Suppressor macrophage treated with lipopolysaccharide for 1 hour (primary cell): ENCODE data around the gene LRFN4.

Experiments used
- DNase-seq, 3 donors: peaks; one replicate each; pipeline ENCODE4 v3.0.0-alpha.2; 2020 to 2022

LRFN4 gene

DNA sequence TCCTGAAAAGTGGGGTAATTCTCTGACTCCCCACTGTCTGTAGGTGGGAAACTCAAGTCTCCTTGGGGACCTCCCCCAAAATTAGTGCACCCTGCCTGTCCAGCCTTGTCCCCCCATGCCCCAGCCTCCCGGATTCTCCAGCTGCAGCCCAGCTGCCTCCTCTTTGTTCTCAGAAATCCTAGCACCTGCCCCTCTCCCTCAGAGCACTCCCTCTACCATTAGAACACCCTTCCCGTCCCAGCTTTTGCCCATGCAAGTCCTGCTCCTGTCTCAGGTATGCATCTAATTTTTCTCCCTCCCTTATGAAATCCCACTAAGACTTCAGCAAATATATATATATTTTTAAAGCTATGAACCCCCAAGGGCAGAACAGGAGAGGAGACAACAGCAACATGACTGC lies 37.3 kb downstream of the LRFN4 start:
- no peak for DNase-seq

DNA sequence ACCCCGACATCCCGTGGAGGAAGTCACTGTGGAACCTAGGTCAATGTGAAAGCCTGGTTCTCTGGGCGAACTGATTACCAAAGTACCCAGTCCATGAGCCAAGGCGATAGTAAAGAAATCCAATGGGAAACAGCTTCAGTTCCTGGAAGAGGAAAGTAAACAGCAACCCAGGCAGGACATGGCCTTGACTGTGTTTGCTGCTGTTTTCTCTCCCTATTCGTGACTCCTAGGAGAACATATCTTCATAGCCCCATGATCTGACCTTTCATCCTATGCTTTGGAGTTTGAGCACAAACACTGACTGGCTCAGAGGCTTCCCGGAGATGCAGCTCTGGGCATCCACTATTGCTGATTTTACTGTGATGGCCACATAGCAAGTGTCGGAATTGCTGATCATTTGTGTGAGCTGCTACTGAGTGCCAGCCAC lies 45.1 kb downstream of the LRFN4 start:
- no peak for DNase-seq

DNA sequence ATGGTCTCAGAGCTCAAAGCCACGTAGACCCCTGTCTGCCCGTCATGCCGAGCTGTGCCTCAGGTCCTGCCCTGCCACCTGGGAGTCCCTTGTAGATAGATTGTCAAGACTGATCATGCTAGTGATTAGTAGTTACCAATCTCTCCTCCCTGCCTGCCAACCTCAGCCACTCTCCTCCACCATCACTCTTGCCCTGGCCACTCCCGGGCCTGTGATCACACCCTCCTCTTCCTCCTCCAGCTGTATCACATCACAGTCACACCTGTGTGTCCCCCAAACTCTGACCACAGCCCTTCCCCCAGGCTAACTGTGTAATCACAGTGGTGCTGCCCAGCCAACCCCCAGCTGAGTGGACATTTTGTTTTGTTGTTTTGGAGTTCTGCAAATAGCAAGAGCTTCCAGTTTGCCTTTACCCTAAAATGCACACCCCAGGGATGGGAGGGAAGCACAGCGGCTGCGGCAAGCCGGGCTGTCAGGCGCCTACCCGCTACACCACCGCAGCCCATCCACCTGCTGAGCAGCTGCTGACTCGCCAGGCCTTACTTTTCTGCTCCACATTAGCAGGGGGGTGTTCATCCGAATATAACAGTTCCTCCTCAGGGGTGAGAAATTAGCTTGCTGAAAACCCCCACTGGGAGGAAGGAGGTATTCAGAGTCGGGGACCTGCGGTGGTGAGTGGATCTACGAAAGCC lies 45.8 kb downstream of the LRFN4 start:
- no peak for DNase-seq

DNA sequence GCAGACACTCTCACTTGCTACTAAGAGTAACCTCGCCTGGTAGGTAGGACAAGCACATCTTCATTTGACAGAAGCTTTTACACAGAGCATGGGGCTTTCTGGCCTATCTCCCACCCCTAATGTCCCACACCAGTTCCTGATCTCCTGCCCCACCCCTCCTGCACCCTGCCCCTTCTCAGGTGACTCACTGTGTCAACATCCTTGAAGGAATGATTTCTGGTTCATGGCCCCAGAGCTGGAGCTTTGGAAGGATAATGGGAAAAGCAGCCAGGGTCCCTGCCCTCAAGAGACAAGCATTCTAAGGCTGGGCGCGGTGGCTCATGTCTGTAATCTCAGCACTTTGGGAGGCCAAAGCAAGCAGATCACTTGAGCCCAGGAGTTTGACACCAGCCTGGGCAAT lies 47.2 kb downstream of the LRFN4 start:
- DNase-seq, result no peak

DNA sequence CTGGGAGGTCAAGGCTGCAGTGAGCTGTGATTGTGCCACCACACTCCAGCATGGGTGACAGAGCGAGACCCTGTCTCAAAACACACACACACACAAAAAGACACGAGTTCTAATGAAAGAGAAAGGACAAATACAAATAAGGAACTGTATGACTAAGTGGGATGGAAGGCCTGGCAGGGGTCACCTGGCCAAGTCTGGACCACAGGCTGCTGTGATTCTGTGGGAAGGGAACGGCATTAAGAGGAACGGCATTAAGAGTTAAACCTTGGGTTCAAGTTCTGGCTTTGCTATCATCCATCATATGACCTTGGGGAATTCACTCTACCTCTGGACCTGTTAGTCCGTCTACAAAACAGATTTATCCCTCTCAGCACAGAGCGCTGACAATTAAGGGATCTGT lies 47.7 kb downstream of the LRFN4 start:
- DNase-seq, result peak in 1 of 3 donors; percentile 16

DNA sequence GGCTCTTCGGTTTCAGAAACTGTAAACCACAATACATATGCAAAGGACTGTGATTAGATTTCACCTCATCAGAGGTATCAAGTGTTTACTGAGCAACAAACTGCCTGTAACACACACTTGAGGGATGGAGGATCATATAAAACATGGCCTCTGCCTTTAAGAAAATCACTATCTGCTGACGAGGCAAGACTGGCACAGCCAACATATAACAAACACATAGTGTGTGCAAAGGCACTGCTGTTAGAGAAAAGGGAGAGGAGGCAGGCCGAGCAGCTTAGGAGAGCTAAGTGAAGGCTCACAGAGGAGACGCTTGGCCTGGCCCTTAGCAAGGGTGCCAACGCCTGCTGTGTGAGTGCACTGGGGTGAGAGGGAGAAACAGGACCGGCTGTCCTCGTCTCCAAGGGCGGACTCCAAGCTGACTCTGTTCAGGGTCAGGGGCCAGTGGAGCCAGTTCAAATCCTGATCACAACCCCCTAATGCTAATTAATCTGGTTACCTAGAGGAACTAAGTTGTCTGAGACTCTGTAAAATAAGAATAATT lies 48.2 kb downstream of the LRFN4 start:
- peak in 1 of 3 donors; percentile 14 for DNase-seq

DNA sequence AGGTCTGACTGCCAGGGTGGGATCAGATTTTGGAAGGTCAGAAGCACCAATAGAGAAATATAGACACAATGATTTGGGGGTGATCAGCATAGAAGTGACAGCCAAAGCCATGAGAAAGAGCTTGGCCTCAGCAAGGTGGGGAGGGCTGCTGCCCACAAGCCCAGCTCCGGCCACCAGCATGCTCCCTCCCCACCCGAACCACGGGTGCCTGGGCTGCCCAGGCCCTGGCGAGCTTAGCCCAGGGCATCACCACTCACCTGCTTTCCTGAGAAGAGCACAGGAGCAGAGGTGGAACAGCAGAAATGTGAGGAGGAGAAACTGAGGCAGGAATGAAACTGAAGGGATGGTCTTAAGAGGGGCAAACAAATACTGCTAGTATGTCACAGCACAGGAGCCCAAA lies 48.8 kb downstream of the LRFN4 start:
- DNase-seq, result no peak

DNA sequence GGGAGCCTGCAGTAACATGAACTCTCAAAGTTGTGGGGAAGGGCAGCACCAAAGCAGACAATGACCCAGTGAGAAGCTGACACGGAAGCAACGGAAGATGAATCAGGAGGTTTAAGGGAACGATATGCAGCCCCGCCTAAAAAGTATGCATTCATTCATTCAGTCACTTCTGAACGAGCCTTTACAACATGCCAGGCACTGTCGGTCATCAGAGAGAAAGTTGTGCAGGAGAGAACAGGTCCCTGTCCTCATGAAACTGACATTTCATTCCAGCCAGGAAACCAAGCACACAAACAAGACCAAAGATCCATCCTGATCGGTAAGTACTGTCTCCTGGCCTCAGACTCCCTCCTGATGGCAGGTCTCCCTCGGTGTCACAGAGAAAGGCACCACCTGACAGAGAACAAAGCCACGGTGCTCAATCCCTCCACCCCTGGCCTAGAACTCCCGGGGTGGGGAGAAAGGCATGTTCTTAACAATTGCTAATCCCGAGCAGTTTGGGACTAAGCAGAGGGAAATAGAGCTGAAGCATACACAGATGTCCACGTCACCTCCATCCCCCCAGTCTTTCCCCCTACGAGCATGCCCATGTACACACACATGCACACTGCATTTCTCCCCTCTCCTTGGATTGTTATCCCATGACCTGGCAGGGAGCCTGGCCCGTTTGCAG lies 49.3 kb downstream of the LRFN4 start:
- DNase-seq, result no peak

DNA sequence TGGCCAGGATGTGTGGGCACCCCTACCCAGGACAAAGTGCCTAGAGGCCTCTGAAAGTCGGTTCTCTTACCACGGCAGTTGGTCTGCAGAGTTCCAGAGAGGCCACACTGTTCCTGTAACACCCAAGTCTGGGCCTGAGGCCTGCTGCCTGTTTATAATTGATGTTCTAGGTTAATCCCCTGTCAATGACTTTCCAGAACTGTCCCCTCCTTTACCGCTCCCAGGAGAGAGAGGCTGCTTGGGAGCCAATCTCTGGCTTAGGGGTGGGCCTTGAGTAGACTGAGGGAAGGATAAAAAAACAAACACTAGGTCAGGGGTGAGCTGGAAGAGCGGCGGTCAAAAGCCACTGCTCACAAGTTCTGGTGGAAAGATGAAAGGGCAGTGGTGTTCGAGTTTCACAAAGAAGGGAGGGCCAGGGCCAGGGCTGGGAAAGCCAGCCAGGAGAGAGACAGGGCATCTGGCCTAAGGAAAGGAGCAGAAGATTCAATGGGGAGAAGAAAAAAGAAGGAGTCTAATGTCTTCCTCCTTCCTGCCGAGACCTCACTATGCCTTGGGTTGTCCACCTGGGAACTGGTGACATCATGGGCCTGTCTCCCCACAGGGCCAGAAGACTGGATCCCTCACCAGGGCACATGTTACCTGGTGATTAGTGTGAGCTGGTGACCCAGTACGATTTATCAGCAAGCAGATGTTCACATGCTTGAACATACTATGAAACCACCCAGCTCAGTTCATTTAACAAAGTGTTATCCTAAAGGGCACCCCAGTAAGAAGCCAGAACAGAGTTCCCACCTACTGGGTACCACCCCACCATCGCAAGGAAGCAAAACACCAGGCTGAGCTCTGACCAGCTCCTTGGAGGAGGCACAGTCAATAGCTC lies 51.1 kb downstream of the LRFN4 start:
- DNase-seq, result peak in 1 of 3 donors; percentile 15

DNA sequence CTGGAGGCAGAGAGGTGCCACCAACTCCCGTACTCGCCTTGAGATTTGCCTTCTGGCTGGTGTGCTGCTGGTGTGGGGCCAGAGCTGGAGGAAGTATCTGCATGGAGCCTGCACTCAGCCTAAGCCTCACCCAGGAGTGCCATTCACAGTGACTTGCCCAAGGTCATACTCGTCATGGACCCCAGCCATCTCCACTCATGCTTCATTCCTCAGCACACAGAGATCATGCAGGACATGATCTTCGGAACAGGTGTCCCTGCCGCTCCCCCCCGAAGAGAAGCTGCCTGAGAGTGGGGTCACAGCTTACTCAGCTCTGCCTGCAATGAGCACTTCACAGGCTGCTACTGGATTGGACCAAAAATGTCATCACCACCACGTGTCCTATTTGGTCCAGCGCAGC lies 52.3 kb downstream of the LRFN4 start:
- DNase-seq, result no peak

DNA sequence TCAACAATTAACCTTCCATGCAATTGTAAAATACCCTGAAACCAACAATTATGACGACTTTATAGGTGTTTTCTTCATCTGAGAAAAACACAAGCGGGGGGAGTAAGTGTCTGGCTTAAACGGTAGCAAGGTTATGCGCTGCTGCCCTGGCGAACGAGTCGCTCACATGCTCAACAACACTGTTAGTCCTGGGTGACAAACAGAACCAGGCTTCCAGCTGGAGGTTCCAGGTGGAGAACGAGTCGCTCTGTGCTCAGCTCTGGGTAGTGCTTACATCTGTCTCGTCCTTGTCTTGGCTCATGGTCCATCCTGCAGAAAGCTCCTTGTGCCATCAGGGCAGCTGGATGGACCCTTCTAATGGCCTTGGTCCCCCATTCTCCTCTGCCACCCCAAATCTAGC lies 53.2 kb downstream of the LRFN4 start:
- DNase-seq, result peak in 1 of 3 donors; percentile 10
